ENCODE results near the gene SPATA19. TPM values are rescaled to one million over a fixed set of nuclear protein-coding genes. Genes with fewer than 3 reads are reported as not detected.

Gene SPATA19
- total and polyA plus RNA-seq, 2 donors: 0.05 TPM; not detected in 1

GRCh38 chr11:133832096-133832990 lies 13.0 kb downstream of the SPATA19 start:
- no peaks in the 10 kb centered on the region for H3K36me3 ChIP-seq (ENCODE audit: control insufficient read depth in 2 of 2, insufficient read depth in 2 of 2, low read length in 1 of 2)
- H3K9me3 ChIP-seq (ENCODE audit: control insufficient read depth in 2 of 2, insufficient read depth in 1 of 2, low read length in 1 of 2): peaks cover 0 to 8% of the 10 kb centered on the region in 2 donors
- no peak overlapping the region for H3K4me3 ChIP-seq (ENCODE audit: low read length in 2 of 2)
- WGBS: 92% methylated on average over 53 of the region's 53 CpGs
- no peak for DNase-seq (ENCODE audit: low read depth in 6 of 9, low spot score in 9 of 9)
- H3K27me3 ChIP-seq (ENCODE audit: control insufficient read depth in 2 of 2, insufficient read depth in 1 of 2, low read length in 1 of 2): peaks cover 0 to 2% of the 10 kb centered on the region in 2 donors
- no peak overlapping the region for H3K27ac ChIP-seq (ENCODE audit: low read depth in 1 of 2, low read length in 1 of 2)
- H3K4me1 ChIP-seq (ENCODE audit: control insufficient read depth in 2 of 2, insufficient read depth in 2 of 2, low read length in 2 of 2): no peaks in the 10 kb centered on the region

GRCh38 chr11:133830931-133831907 lies 14.1 kb downstream of the SPATA19 start:
- H3K4me1 ChIP-seq (ENCODE audit: control insufficient read depth in 2 of 2, insufficient read depth in 2 of 2, low read length in 2 of 2): no peaks in the 10 kb centered on the region
- no peak overlapping the region for H3K27ac ChIP-seq (ENCODE audit: low read depth in 1 of 2, low read length in 1 of 2)
- H3K36me3 ChIP-seq (ENCODE audit: control insufficient read depth in 2 of 2, insufficient read depth in 2 of 2, low read length in 1 of 2): no peaks in the 10 kb centered on the region
- H3K27me3 ChIP-seq (ENCODE audit: control insufficient read depth in 2 of 2, insufficient read depth in 1 of 2, low read length in 1 of 2): peaks cover 0 to 2% of the 10 kb centered on the region in 2 donors
- WGBS: 78% methylated on average over 8 of the region's 8 CpGs
- no peak for DNase-seq (ENCODE audit: low read depth in 6 of 9, low spot score in 9 of 9)
- H3K4me3 ChIP-seq (ENCODE audit: low read length in 2 of 2): no peak overlapping the region
- H3K9me3 ChIP-seq (ENCODE audit: control insufficient read depth in 2 of 2, insufficient read depth in 1 of 2, low read length in 1 of 2): peaks cover 0 to 8% of the 10 kb centered on the region in 2 donors

- peaks cover 0 to 8% of the 10 kb centered on the region in 2 donors for H3K9me3 ChIP-seq (ENCODE audit: control insufficient read depth in 2 of 2, insufficient read depth in 1 of 2, low read length in 1 of 2)
- WGBS: 68% methylated on average over 2 of the region's 2 CpGs
- no peaks in the 10 kb centered on the region for H3K27me3 ChIP-seq (ENCODE audit: control insufficient read depth in 2 of 2, insufficient read depth in 1 of 2, low read length in 1 of 2)
- H3K27ac ChIP-seq (ENCODE audit: low read depth in 1 of 2, low read length in 1 of 2): no peak overlapping the region
- H3K4me1 ChIP-seq (ENCODE audit: control insufficient read depth in 2 of 2, insufficient read depth in 2 of 2, low read length in 2 of 2): no peaks in the 10 kb centered on the region
- DNase-seq (ENCODE audit: low read depth in 6 of 9, low spot score in 9 of 9): no peak
- no peaks in the 10 kb centered on the region for H3K36me3 ChIP-seq (ENCODE audit: control insufficient read depth in 2 of 2, insufficient read depth in 2 of 2, low read length in 1 of 2)
- H3K4me3 ChIP-seq (ENCODE audit: low read length in 2 of 2): no peak overlapping the region
Measured at GRCh38 chr11:133829566-133829965, 15.7 kb downstream of the SPATA19 start.

GRCh38 chr11:133828871-133829270 lies 16.4 kb downstream of the SPATA19 start:
- H3K9me3 ChIP-seq (ENCODE audit: control insufficient read depth in 2 of 2, insufficient read depth in 1 of 2, low read length in 1 of 2): peaks cover 0 to 8% of the 10 kb centered on the region in 2 donors
- no peak overlapping the region for H3K4me3 ChIP-seq (ENCODE audit: low read length in 2 of 2)
- no peak overlapping the region for H3K27ac ChIP-seq (ENCODE audit: low read depth in 1 of 2, low read length in 1 of 2)
- no peak for DNase-seq (ENCODE audit: low read depth in 6 of 9, low spot score in 9 of 9)
- H3K27me3 ChIP-seq (ENCODE audit: control insufficient read depth in 2 of 2, insufficient read depth in 1 of 2, low read length in 1 of 2): no peaks in the 10 kb centered on the region
- 86% methylated on average over 5 of the region's 5 CpGs for WGBS
- H3K4me1 ChIP-seq (ENCODE audit: control insufficient read depth in 2 of 2, insufficient read depth in 2 of 2, low read length in 2 of 2): no peaks in the 10 kb centered on the region
- H3K36me3 ChIP-seq (ENCODE audit: control insufficient read depth in 2 of 2, insufficient read depth in 2 of 2, low read length in 1 of 2): no peaks in the 10 kb centered on the region

GRCh38 chr11:133827556-133827955 lies 17.8 kb downstream of the SPATA19 start:
- 95% methylated on average over 3 of the region's 3 CpGs for WGBS
- Histone ChIP-seq H3K27ac (ENCODE audit: low read depth in 1 of 2, low read length in 1 of 2) (no peak overlapping the region), H3K36me3 (ENCODE audit: control insufficient read depth in 2 of 2, insufficient read depth in 2 of 2, low read length in 1 of 2) (no peaks in the 10 kb centered on the region), H3K4me1 (ENCODE audit: control insufficient read depth in 2 of 2, insufficient read depth in 2 of 2, low read length in 2 of 2) (no peaks in the 10 kb centered on the region), H3K27me3 (ENCODE audit: control insufficient read depth in 2 of 2, insufficient read depth in 1 of 2, low read length in 1 of 2) (no peaks in the 10 kb centered on the region), H3K4me3 (ENCODE audit: low read length in 2 of 2) (no peak overlapping the region), H3K9me3 (ENCODE audit: control insufficient read depth in 2 of 2, insufficient read depth in 1 of 2, low read length in 1 of 2) (peaks cover 0 to 6% of the 10 kb centered on the region in 2 donors)
- DNase-seq (ENCODE audit: low read depth in 6 of 9, low spot score in 9 of 9): no peak

GRCh38 chr11:133826866-133827265 lies 18.4 kb downstream of the SPATA19 start:
- WGBS: 88% methylated on average over 4 of the region's 4 CpGs
- Histone ChIP-seq H3K27me3 (ENCODE audit: control insufficient read depth in 2 of 2, insufficient read depth in 1 of 2, low read length in 1 of 2) (no peaks in the 10 kb centered on the region), H3K4me3 (ENCODE audit: low read length in 2 of 2) (no peak overlapping the region), H3K4me1 (ENCODE audit: control insufficient read depth in 2 of 2, insufficient read depth in 2 of 2, low read length in 2 of 2) (no peaks in the 10 kb centered on the region), H3K9me3 (ENCODE audit: control insufficient read depth in 2 of 2, insufficient read depth in 1 of 2, low read length in 1 of 2) (no peaks in the 10 kb centered on the region), H3K27ac (ENCODE audit: low read depth in 1 of 2, low read length in 1 of 2) (no peak overlapping the region), H3K36me3 (ENCODE audit: control insufficient read depth in 2 of 2, insufficient read depth in 2 of 2, low read length in 1 of 2) (no peaks in the 10 kb centered on the region)
- no peak for DNase-seq (ENCODE audit: low read depth in 6 of 9, low spot score in 9 of 9)

GRCh38 chr11:133825666-133826065 lies 19.6 kb downstream of the SPATA19 start:
- no peaks in the 10 kb centered on the region for H3K4me1 ChIP-seq (ENCODE audit: control insufficient read depth in 2 of 2, insufficient read depth in 2 of 2, low read length in 2 of 2)
- H3K27me3 ChIP-seq (ENCODE audit: control insufficient read depth in 2 of 2, insufficient read depth in 1 of 2, low read length in 1 of 2): no peaks in the 10 kb centered on the region
- H3K9me3 ChIP-seq (ENCODE audit: control insufficient read depth in 2 of 2, insufficient read depth in 1 of 2, low read length in 1 of 2): no peaks in the 10 kb centered on the region
- no peak for DNase-seq (ENCODE audit: low read depth in 6 of 9, low spot score in 9 of 9)
- H3K27ac ChIP-seq (ENCODE audit: low read depth in 1 of 2, low read length in 1 of 2): no peak overlapping the region
- WGBS: 78% methylated on average over 3 of the region's 3 CpGs
- no peaks in the 10 kb centered on the region for H3K36me3 ChIP-seq (ENCODE audit: control insufficient read depth in 2 of 2, insufficient read depth in 2 of 2, low read length in 1 of 2)
- no peak overlapping the region for H3K4me3 ChIP-seq (ENCODE audit: low read length in 2 of 2)

GRCh38 chr11:133825156-133825555 lies 20.2 kb downstream of the SPATA19 start:
- H3K27me3 ChIP-seq (ENCODE audit: control insufficient read depth in 2 of 2, insufficient read depth in 1 of 2, low read length in 1 of 2): no peaks in the 10 kb centered on the region
- DNase-seq (ENCODE audit: low read depth in 6 of 9, low spot score in 9 of 9): no peak
- H3K36me3 ChIP-seq (ENCODE audit: control insufficient read depth in 2 of 2, insufficient read depth in 2 of 2, low read length in 1 of 2): no peaks in the 10 kb centered on the region
- no peak overlapping the region for H3K27ac ChIP-seq (ENCODE audit: low read depth in 1 of 2, low read length in 1 of 2)
- no peaks in the 10 kb centered on the region for H3K9me3 ChIP-seq (ENCODE audit: control insufficient read depth in 2 of 2, insufficient read depth in 1 of 2, low read length in 1 of 2)
- no peak overlapping the region for H3K4me3 ChIP-seq (ENCODE audit: low read length in 2 of 2)
- no peaks in the 10 kb centered on the region for H3K4me1 ChIP-seq (ENCODE audit: control insufficient read depth in 2 of 2, insufficient read depth in 2 of 2, low read length in 2 of 2)
- WGBS: 93% methylated on average over 11 of the region's 11 CpGs

GRCh38 chr11:133824593-133824992 lies 20.7 kb downstream of the SPATA19 start:
- Histone ChIP-seq H3K27ac (ENCODE audit: low read depth in 1 of 2, low read length in 1 of 2) (no peak overlapping the region), H3K36me3 (ENCODE audit: control insufficient read depth in 2 of 2, insufficient read depth in 2 of 2, low read length in 1 of 2) (no peaks in the 10 kb centered on the region), H3K27me3 (ENCODE audit: control insufficient read depth in 2 of 2, insufficient read depth in 1 of 2, low read length in 1 of 2) (no peaks in the 10 kb centered on the region), H3K9me3 (ENCODE audit: control insufficient read depth in 2 of 2, insufficient read depth in 1 of 2, low read length in 1 of 2) (no peaks in the 10 kb centered on the region), H3K4me3 (ENCODE audit: low read length in 2 of 2) (no peak overlapping the region), H3K4me1 (ENCODE audit: control insufficient read depth in 2 of 2, insufficient read depth in 2 of 2, low read length in 2 of 2) (no peaks in the 10 kb centered on the region)
- WGBS: 85% methylated on average over 9 of the region's 9 CpGs
- DNase-seq (ENCODE audit: low read depth in 6 of 9, low spot score in 9 of 9): no peak
